SJSA1 (cell line): ENCODE measurements around the gene RBMS3. TPM values are rescaled to one million over a fixed set of nuclear protein-coding genes. Genes with fewer than 3 reads are reported as not detected.

Experiments
- DNase-seq, 2 experiments: peaks; one replicate each; pipeline ENCODE4 v3.0.0-alpha.2; 2015 to 2020; ENCODE audit warnings: low spot score in 2 of 2, low read depth in 1 of 2
- H3K27ac ChIP-seq: fragments of 250-450 bp; sonication (Bioruptor Pico); 2 replicates; pipeline ENCODE4 v1.5.1; 2020; ENCODE audit warnings: mild to moderate bottlenecking, moderate library complexity
- H3K27me3 ChIP-seq: fragments of 250-450 bp; sonication (Bioruptor Pico); replicated peaks from 2 replicates; pipeline ENCODE4 v1.5.1; 2020; ENCODE audit warnings: mild to moderate bottlenecking, moderate library complexity
- H3K36me3 ChIP-seq: fragments of 250-450 bp; sonication (Bioruptor Pico); 2 replicates; pipeline ENCODE4 v1.5.1; 2020; ENCODE audit warnings: mild to moderate bottlenecking
- H3K4me1 ChIP-seq: fragments of 250-450 bp; sonication (Bioruptor Pico); replicated peaks from 2 replicates; pipeline ENCODE4 v1.6.1; 2021; ENCODE audit warnings: mild to moderate bottlenecking
- H3K4me3 ChIP-seq: fragments of 250-450 bp; sonication (Bioruptor Pico); 2 replicates; pipeline ENCODE4 v1.5.1; 2020; ENCODE audit warnings: mild to moderate bottlenecking
- H3K9me3 ChIP-seq: fragments of 250-450 bp; sonication (Bioruptor Pico); replicated peaks from 2 replicates; pipeline ENCODE4 v1.5.1; 2020; ENCODE audit warnings: mild to moderate bottlenecking
- total RNA-seq: library from RNA; depleted of rRNA; stranded (reverse); fragments of >200 nt; shearing (Covaris generic); gene quantifications from 2 replicates; pipeline ENCODE4 v1.2.3, GENCODE V29; 2014

Gene RBMS3
- total RNA-seq, 1 experiment from 2014 or later = 31.7 TPM

- Histone ChIP-seq H3K27ac (no peak overlapping the region), H3K36me3 (no peaks in the 10 kb centered on the region), H3K4me3 (no peak overlapping the region), H3K27me3 (no peaks in the 10 kb centered on the region), H3K9me3 (no peaks in the 10 kb centered on the region), H3K4me1 (peaks cover 11% of the 10 kb centered on the region)
- DNase-seq = no peak
Observed at GRCh38 chr3:29609328-29609811, 328.5 kb downstream of the RBMS3 start.

GRCh38 chr3:29610781-29611180 is 329.9 kb downstream of the RBMS3 start:
- H3K36me3 ChIP-seq = no peaks in the 10 kb centered on the region
- no peak overlapping the region for H3K4me3 ChIP-seq
- no peak for DNase-seq
- H3K4me1 ChIP-seq = peaks cover 7% of the 10 kb centered on the region
- H3K27ac ChIP-seq = no peak overlapping the region
- no peaks in the 10 kb centered on the region for H3K9me3 ChIP-seq
- no peaks in the 10 kb centered on the region for H3K27me3 ChIP-seq

GRCh38 chr3:29611252-29611651 is 330.4 kb downstream of the RBMS3 start:
- Histone ChIP-seq H3K9me3 (no peaks in the 10 kb centered on the region), H3K27me3 (no peaks in the 10 kb centered on the region), H3K36me3 (no peaks in the 10 kb centered on the region), H3K27ac (no peak overlapping the region), H3K4me3 (no peak overlapping the region), H3K4me1 (peaks cover 2% of the 10 kb centered on the region)
- no peak for DNase-seq

DNA sequence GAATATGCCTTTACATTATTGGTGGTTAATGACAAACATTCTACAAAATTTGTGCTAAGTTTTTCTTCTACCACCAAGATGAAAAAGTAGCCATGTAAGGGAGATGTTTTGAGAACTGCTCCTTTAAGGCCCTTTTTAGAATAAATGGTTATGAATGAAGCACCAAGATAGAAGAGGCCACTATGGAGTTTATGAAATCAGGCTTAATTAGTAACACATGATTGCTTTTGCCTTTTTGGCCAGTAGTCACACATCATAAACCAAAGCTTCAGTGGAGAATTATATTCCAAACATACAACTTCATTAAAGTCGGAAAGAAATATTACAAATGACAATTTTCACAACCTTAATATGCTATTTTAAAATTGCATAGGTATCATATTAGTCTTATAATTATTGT is 331.7 kb downstream of the RBMS3 start:
- no peak overlapping the region for H3K4me3 ChIP-seq
- H3K9me3 ChIP-seq = no peaks in the 10 kb centered on the region
- no peak overlapping the region for H3K27ac ChIP-seq
- no peaks in the 10 kb centered on the region for H3K27me3 ChIP-seq
- no peak for DNase-seq
- no peaks in the 10 kb centered on the region for H3K4me1 ChIP-seq
- 0 out of 2 replicates have a peak, but pooled peaks cover 5% of the 10 kb centered on the region for H3K36me3 ChIP-seq

DNA sequence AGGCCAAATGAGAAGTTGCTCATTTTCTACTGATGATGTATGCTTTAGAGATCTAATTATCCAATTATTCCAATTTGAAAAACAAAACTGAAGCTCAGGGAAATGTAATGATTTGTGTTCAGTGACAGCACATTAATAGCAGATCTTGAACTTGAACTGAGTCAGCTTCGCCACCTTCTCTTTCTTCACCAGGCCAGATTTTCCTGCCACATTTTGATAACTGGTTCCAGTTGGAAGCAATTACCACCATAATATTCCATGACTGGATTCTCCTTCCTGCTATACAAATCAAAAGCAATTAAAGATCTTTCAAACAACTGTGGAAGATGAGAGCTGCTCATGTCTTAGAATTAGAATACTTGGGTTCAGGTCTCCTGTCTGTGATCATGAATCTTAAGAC is 334.1 kb downstream of the RBMS3 start:
- no peak overlapping the region for H3K4me3 ChIP-seq
- no peak for DNase-seq
- H3K27me3 ChIP-seq = no peaks in the 10 kb centered on the region
- H3K36me3 ChIP-seq = 0 out of 2 replicates have a peak, but pooled peaks cover 5% of the 10 kb centered on the region
- H3K27ac ChIP-seq = no peak overlapping the region
- no peaks in the 10 kb centered on the region for H3K9me3 ChIP-seq
- H3K4me1 ChIP-seq = no peaks in the 10 kb centered on the region

DNA sequence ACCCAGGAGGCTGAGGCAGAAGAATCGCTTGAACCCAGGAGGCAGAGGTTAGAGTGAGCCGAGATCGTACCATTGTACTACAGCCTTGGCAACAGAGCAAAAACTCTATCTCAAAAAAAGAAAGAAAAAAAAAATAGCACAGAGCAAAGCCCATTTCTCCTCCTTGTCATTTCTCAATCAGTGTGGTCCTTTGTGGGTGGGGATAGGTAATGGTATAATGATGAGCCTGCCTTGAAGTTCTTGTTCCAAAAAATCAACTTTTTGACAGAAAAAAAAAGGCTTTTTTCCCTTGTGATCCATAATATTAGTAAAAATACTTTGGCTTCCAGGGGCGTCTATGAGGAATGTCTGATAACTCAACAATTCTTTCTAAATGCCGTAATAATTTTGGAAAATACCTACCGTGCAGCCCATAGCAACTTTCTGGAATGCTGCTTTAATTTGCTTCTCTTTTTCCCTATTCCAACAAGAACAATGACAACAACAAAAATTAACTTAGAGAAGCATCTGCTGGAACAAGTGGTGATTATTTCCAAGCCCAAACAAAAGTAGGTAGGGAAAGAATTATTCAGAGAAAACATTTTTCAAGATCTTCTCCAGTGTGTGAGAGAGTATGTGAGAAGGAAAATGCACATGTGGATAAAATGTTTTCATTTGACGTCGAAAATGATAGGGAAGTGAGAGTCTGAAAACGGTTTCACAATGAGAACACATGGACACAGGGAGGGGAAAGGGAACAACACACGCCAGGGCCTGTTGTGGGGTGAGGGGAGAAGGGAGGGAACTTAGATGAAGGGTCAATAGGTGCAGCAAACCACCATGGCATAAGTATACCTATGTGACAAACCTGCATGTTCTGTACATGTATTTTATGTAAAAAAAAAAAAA is 337.8 kb downstream of the RBMS3 start:
- H3K27ac ChIP-seq = no peak overlapping the region
- H3K4me3 ChIP-seq = no peak overlapping the region
- H3K36me3 ChIP-seq = 0 out of 2 replicates have a peak, but pooled peaks cover 5% of the 10 kb centered on the region
- no peaks in the 10 kb centered on the region for H3K27me3 ChIP-seq
- DNase-seq = no peak
- H3K9me3 ChIP-seq = no peaks in the 10 kb centered on the region
- no peaks in the 10 kb centered on the region for H3K4me1 ChIP-seq

- H3K36me3 ChIP-seq = 0 out of 2 replicates have a peak, but pooled peaks cover 5% of the 10 kb centered on the region
- no peak overlapping the region for H3K4me3 ChIP-seq
- no peaks in the 10 kb centered on the region for H3K27me3 ChIP-seq
- no peaks in the 10 kb centered on the region for H3K4me1 ChIP-seq
- no peak overlapping the region for H3K27ac ChIP-seq
- no peak for DNase-seq
- H3K9me3 ChIP-seq = no peaks in the 10 kb centered on the region
Observed at GRCh38 chr3:29619676-29620075, 338.8 kb downstream of the RBMS3 start.

- no peak overlapping the region for H3K27ac ChIP-seq
- peak in 1 of 2 experiments; percentile 14 for DNase-seq
Observed at GRCh38 chr3:29627136-29628117, 346.6 kb downstream of the RBMS3 start.

GRCh38 chr3:29628795-29629194 is 347.9 kb downstream of the RBMS3 start:
- Histone ChIP-seq H3K27ac (no peak overlapping the region), H3K27me3 (no peaks in the 10 kb centered on the region), H3K36me3 (peaks cover 3% of the 10 kb centered on the region; the same call in 1 of the 2 replicates), H3K9me3 (no peaks in the 10 kb centered on the region), H3K4me1 (peaks cover 12% of the 10 kb centered on the region), H3K4me3 (no peak overlapping the region)
- no peak for DNase-seq

More at GRCh38 chr3:29627136-29628117, 346.6 kb downstream of the RBMS3 start:
- peaks cover 12% of the 10 kb centered on the region for H3K4me1 ChIP-seq
- peaks cover 3% of the 10 kb centered on the region; the same call in 1 of the 2 replicates for H3K36me3 ChIP-seq
- no peaks in the 10 kb centered on the region for H3K27me3 ChIP-seq
- H3K4me3 ChIP-seq = no peak overlapping the region
- H3K9me3 ChIP-seq = no peaks in the 10 kb centered on the region

GRCh38 chr3:29635888-29636287 is 355.0 kb downstream of the RBMS3 start:
- peak; percentile 41 to 42 for DNase-seq
- no peaks in the 10 kb centered on the region for H3K36me3 ChIP-seq
- H3K4me3 ChIP-seq = no peak overlapping the region
- H3K27me3 ChIP-seq = no peaks in the 10 kb centered on the region
- H3K27ac ChIP-seq = no peak overlapping the region
- H3K9me3 ChIP-seq = no peaks in the 10 kb centered on the region
- H3K4me1 ChIP-seq = peaks cover 18% of the 10 kb centered on the region

GRCh38 chr3:29637068-29637467 is 356.2 kb downstream of the RBMS3 start:
- no peaks in the 10 kb centered on the region for H3K9me3 ChIP-seq
- DNase-seq = no peak
- peaks cover 18% of the 10 kb centered on the region for H3K4me1 ChIP-seq
- H3K4me3 ChIP-seq = no peak overlapping the region
- H3K27me3 ChIP-seq = no peaks in the 10 kb centered on the region
- no peaks in the 10 kb centered on the region for H3K36me3 ChIP-seq
- no peak overlapping the region for H3K27ac ChIP-seq

GRCh38 chr3:29639578-29640290 is 358.9 kb downstream of the RBMS3 start:
- Histone ChIP-seq H3K4me3 (no peak overlapping the region), H3K9me3 (no peaks in the 10 kb centered on the region), H3K4me1 (peaks cover 28% of the 10 kb centered on the region), H3K27me3 (no peaks in the 10 kb centered on the region), H3K27ac (no peak overlapping the region), H3K36me3 (no peaks in the 10 kb centered on the region)
- peak in 1 of 2 experiments; percentile 35 for DNase-seq
